ENCODE data around the gene EME2. TPM values are rescaled to one million over a fixed set of nuclear protein-coding genes. Genes with fewer than 3 reads are reported as not detected.

EME2 gene
- total RNA-seq, 1 experiment from 2014 or later = 24.2 TPM

DNA sequence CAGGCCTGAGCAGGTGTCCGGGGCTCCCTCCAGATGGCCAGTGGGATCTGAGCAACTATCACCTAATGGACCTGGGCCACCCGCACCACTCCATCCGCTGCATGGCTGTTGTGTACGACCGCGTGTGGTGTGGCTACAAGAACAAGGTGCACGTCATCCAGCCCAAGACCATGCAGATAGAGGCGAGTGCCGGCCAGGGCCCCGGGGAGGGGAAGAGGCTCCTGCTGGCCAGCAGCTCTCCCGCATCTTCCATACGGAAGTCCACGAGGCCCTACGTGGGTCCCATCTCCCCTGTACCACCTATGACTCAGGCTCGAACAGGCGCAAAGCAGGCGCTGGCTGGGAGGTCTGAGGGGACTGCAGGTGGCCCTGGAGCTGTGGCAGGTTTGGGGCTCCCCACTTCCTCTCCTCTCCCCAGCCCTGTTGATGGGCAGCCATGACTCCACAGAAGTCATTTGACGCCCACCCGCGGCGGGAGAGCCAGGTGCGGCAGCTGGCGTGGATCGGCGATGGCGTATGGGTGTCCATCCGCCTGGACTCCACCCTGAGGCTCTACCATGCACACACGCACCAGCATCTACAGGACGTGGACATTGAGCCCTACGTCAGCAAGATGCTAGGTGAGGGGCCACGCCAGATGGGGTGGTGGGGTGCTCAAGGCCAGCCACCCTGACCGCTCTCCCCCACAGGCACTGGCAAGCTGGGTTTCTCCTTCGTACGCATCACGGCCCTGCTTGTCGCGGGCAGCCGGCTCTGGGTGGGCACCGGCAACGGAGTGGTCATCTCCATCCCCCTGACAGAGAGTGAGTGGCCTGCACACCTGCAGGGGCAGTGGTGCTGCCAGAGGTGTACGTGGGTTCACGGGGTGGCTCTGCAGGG is 5.3 kb upstream of the EME2 start:
- H3K4me2 ChIP-seq = no peak overlapping the region
- H3K9me3 ChIP-seq (ENCODE audit: insufficient read depth, low read depth) = no peaks in the 10 kb centered on the region
- no TSS peak for BruUV-seq (replicated peaks)
- peaks cover 18% of the 10 kb centered on the region; the same call in 1 of the 2 replicates for H3F3A ChIP-seq (ENCODE audit: insufficient read depth, low read depth)
- H3K4me1 ChIP-seq (replicated peaks; ENCODE audit: insufficient read depth) = peaks cover 9% of the 10 kb centered on the region
- no peak for DNase-seq
- no peaks in the 10 kb centered on the region for H3K27me3 ChIP-seq (ENCODE audit: insufficient read depth, low read depth)
- peaks cover 11% of the 10 kb centered on the region for H3K79me2 ChIP-seq (ENCODE audit: low read depth)
- H3K4me3 ChIP-seq = no peak overlapping the region
- H4K20me1 ChIP-seq (ENCODE audit: insufficient read depth) = no peaks in the 10 kb centered on the region
- 0 out of 2 replicates have a peak, but pooled peaks cover 5% of the 10 kb centered on the region for H3K36me3 ChIP-seq (ENCODE audit: low read depth)
- ChIA-PET POLR2A (ENCODE audit: unreplicated experiment) (no interaction called here), CTCF (interaction anchor here (0.6 kb wide), 1 partner anchor 20 kb away, joined by 4 read pairs; no protein-coding TSS in a partner anchor)
- TF ChIP-seq, protein P1, sequence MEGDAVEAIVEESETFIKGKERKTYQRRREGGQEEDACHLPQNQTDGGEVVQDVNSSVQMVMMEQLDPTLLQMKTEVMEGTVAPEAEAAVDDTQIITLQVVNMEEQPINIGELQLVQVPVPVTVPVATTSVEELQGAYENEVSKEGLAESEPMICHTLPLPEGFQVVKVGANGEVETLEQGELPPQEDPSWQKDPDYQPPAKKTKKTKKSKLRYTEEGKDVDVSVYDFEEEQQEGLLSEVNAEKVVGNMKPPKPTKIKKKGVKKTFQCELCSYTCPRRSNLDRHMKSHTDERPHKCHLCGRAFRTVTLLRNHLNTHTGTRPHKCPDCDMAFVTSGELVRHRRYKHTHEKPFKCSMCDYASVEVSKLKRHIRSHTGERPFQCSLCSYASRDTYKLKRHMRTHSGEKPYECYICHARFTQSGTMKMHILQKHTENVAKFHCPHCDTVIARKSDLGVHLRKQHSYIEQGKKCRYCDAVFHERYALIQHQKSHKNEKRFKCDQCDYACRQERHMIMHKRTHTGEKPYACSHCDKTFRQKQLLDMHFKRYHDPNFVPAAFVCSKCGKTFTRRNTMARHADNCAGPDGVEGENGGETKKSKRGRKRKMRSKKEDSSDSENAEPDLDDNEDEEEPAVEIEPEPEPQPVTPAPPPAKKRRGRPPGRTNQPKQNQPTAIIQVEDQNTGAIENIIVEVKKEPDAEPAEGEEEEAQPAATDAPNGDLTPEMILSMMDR (conservative IDR thresholded peaks at IDR 0.05) = no peak
- TF ChIP-seq EZH2 (IDR thresholded peaks at IDR 0.05; ENCODE audit: low read depth) = no peak
- H3K27ac ChIP-seq = no peak overlapping the region
- H2AFZ ChIP-seq = no peak overlapping the region
- no peaks in the 10 kb centered on the region for H3K9me2 ChIP-seq (ENCODE audit: insufficient read depth)
- intact Hi-C loops (cut with micrococcal nuclease; ENCODE audit: unreplicated experiment) = no loop called here

DNA sequence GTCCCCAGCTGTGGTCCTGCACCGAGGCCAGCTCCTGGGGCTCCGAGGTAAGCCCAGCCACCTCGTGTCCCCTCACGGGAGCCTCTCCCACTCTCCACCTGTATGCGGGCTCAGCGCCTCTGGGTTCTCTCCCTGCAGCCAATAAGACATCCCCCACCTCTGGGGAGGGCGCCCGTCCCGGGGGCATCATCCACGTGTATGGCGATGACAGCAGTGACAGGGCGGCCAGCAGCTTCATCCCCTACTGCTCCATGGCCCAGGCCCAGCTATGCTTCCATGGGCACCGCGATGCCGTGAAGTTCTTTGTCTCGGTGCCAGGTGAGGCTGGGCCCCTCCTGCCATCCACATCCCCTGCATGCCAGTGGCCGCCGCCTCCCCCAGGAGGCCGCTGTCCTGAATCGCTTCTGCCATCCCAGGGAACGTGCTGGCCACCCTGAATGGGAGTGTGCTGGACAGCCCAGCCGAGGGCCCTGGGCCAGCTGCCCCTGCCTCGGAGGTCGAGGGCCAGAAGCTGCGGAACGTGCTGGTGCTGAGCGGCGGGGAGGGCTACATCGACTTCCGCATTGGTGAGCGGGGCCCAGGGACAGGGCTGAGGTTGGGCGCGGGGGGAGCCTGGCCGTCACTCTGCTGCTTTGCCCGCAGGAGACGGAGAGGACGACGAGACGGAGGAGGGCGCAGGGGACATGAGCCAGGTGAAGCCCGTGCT is 4.4 kb upstream of the EME2 start:
- no peak for TF ChIP-seq EZH2 (IDR thresholded peaks at IDR 0.05; ENCODE audit: low read depth)
- TF ChIP-seq, protein P1 (conservative IDR thresholded peaks at IDR 0.05) = no peak
- intact Hi-C loops (cut with micrococcal nuclease; ENCODE audit: unreplicated experiment) = no loop called here
- H2AFZ ChIP-seq = no peak overlapping the region
- H3K4me1 ChIP-seq (replicated peaks; ENCODE audit: insufficient read depth) = peaks cover 9% of the 10 kb centered on the region
- ChIA-PET CTCF (no interaction called here), POLR2A (ENCODE audit: unreplicated experiment) (no interaction called here)
- H3K79me2 ChIP-seq (ENCODE audit: low read depth) = peaks cover 16% of the 10 kb centered on the region
- H3K27me3 ChIP-seq (ENCODE audit: insufficient read depth, low read depth) = no peaks in the 10 kb centered on the region
- no peaks in the 10 kb centered on the region for H3K9me2 ChIP-seq (ENCODE audit: insufficient read depth)
- H3K4me3 ChIP-seq = no peak overlapping the region
- BruUV-seq (replicated peaks) = no TSS peak
- no peaks in the 10 kb centered on the region for H3K9me3 ChIP-seq (ENCODE audit: insufficient read depth, low read depth)
- H3K36me3 ChIP-seq (ENCODE audit: low read depth) = 0 out of 2 replicates have a peak, but pooled peaks cover 5% of the 10 kb centered on the region
- no peaks in the 10 kb centered on the region for H4K20me1 ChIP-seq (ENCODE audit: insufficient read depth)
- no peak overlapping the region for H3K4me2 ChIP-seq
- H3F3A ChIP-seq (ENCODE audit: insufficient read depth, low read depth) = peaks cover 20% of the 10 kb centered on the region; the same call in 1 of the 2 replicates
- DNase-seq = no peak
- no peak overlapping the region for H3K27ac ChIP-seq

DNA sequence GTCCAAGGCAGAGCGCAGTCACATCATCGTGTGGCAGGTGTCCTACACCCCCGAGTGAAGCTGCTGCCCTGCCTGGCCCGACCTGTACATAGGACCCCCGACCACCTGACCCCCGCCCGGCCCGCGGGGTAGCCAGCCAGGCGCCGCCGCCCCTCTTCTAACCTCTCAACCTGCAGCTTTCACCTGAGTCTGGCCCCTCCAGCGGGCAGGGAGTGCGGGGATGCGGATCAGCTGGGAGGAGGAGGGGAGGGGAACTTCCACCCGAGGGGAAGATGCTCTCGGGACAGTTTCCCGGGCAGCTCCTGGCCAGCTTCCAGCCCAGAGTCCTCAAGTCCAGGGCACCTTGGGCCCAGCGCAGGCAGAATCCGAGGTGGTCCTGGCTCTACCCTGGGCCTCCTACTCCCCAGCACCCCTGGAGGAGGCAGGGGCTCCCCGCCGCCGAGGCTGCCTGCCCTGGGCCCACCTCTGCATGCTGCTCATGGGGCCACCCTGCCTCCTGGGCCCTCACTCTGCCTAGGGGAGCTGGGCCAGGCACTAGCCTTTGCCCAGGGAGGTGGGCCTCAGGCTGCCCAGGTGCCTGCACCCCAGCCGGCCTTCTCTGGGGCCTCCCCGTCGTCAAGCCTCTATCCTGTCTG is 3.7 kb upstream of the EME2 start:
- Histone ChIP-seq H3K27me3 (ENCODE audit: insufficient read depth, low read depth) (no peaks in the 10 kb centered on the region), H3K36me3 (ENCODE audit: low read depth) (0 out of 2 replicates have a peak, but pooled peaks cover 5% of the 10 kb centered on the region), H3K9me3 (ENCODE audit: insufficient read depth, low read depth) (no peaks in the 10 kb centered on the region), H3K4me2 (no peak overlapping the region), H3F3A (ENCODE audit: insufficient read depth, low read depth) (peaks cover 24% of the 10 kb centered on the region; the same call in 1 of the 2 replicates), H3K9me2 (ENCODE audit: insufficient read depth) (no peaks in the 10 kb centered on the region), H4K20me1 (ENCODE audit: insufficient read depth) (peaks cover 3% of the 10 kb centered on the region; the same call in 1 of the 2 replicates), H3K27ac (no peak overlapping the region), H3K79me2 (ENCODE audit: low read depth) (peaks cover 20% of the 10 kb centered on the region), H3K4me3 (no peak overlapping the region), H3K4me1 (replicated peaks; ENCODE audit: insufficient read depth) (peaks cover 9% of the 10 kb centered on the region), H2AFZ (no peak overlapping the region)
- TF ChIP-seq EZH2 (IDR thresholded peaks at IDR 0.05; ENCODE audit: low read depth) = no peak
- TF ChIP-seq, protein P1 (conservative IDR thresholded peaks at IDR 0.05) = no peak
- CTCF ChIA-PET = no interaction called here
- POLR2A ChIA-PET (ENCODE audit: unreplicated experiment) = interaction anchor here (0.7 kb wide), 1 partner anchor 14 kb away, joined by 4 read pairs; the partner anchor contains the start of genes NUBP2 and SPSB3
- no TSS peak for BruUV-seq (replicated peaks)
- no peak for DNase-seq
- intact Hi-C loops (cut with micrococcal nuclease; ENCODE audit: unreplicated experiment) = no loop called here

Data from PC-9 (cell line).